Uterus (tissue), 2 donors: ENCODE data around the gene EFCAB13.

ENCODE experiments used
- CTCF ChIP-seq, 4 experiments: fragments of 200-600 bp in 2 of 4; fragments of 450-650 bp in 2 of 4; sonication (generic) in 2 of 4; IDR thresholded peaks; one replicate each; pipeline ENCODE4 v1.5.1; 2016 to 2019; ENCODE audit warnings: antibody characterized with exemption in 4 of 4, mild to moderate bottlenecking in 2 of 4, moderate library complexity in 1 of 4
- POLR2A ChIP-seq, 2 donors: fragments of 450-650 bp; IDR thresholded peaks; one replicate each; pipeline ENCODE4 v1.6.1; 2016; ENCODE audit warnings: antibody characterized with exemption in 2 of 2, mild to moderate bottlenecking in 1 of 2, moderate library complexity in 1 of 2

- TF ChIP-seq CTCF (IDR thresholded peaks at IDR 0.05), result no peak
- no peak for TF ChIP-seq POLR2A (IDR thresholded peaks at IDR 0.05)
Observed at GRCh38 chr17:47401100-47401499, 77.3 kb downstream of the EFCAB13 start.
